GM13977 (cell line): ENCODE results near the gene ABHD16B.

Experiments used
- DNase-seq: peaks from one replicate; pipeline ENCODE4 v3.0.0; 2012; ENCODE audit warnings: low spot score
- CTCF ChIP-seq: IDR thresholded peaks from 2 replicates; pipeline ENCODE4 v1.5.1; 2012; ENCODE audit warnings: mild to moderate bottlenecking, control low read depth; ENCODE audit not compliant: insufficient read depth; ENCODE audit errors: extremely low read depth, missing control alignments
- in situ Hi-C: fragments of 300-500 bp; cut with MboI; formaldehyde crosslinking; loops from one replicate; pipeline ENCODE4 v1.12.0; 2022; ENCODE audit warnings: low sequenced_read_pairs, low pct_unique_long_range_greater_than_20kb, mixed read lengths, inconsistent platforms; ENCODE audit not compliant: unreplicated experiment

The ABHD16B gene

DNA sequence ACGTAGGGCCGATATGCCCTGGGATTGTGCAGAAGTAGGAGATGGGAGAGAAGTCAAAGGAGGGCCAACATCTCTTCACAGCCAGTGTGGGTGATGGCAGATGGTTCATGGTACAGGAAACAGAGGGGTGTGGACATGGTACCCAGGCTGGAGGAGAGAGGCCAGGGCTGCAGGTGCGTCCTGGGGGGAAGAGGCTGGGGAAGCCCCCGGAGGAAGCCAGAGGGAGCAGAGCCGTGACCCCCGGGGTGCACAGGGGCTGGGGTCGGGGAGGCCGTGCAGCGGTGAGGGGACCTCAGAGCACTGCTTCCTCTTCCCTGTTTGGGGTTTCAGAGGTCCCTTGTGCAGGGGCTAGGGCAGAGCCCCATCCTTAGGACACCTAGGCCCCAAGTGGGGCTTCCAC is 19.0 kb upstream of the ABHD16B start:
- no peak for DNase-seq
- in situ Hi-C loops = no loop called here
- no peak for TF ChIP-seq CTCF

GRCh38 chr20:63843222-63843621 is 18.1 kb upstream of the ABHD16B start:
- TF ChIP-seq CTCF = no peak
- no peak for DNase-seq
- in situ Hi-C loops = no loop called here

GRCh38 chr20:63843778-63844177 is 17.5 kb upstream of the ABHD16B start:
- no peak for TF ChIP-seq CTCF
- in situ Hi-C loops = no loop called here
- DNase-seq = no peak

DNA sequence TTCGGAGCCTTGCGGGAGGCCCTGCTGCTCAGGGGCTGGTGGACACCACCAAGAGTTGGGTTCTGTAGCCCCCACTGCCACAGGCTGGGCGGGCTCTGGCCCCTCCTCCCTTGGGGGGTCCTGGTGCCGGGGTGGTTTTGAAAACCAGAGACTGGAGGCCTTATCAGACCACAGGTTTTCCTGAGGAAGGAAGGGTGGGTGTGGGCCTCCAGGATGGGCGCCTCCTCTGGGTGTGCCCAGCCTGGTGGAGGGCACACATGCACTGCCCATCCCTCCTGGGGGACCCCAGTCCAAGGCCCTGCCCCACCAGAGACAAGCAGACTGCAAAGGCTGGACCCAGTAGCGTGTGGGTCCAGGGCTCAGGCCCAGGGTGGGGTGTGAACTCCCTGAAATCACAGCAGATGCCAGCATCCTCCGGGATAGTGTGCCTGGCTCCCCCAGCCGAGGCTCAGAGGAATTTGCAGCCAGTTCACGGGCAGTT is 16.7 kb upstream of the ABHD16B start:
- no peak for TF ChIP-seq CTCF
- in situ Hi-C loops = no loop called here
- no peak for DNase-seq

DNA sequence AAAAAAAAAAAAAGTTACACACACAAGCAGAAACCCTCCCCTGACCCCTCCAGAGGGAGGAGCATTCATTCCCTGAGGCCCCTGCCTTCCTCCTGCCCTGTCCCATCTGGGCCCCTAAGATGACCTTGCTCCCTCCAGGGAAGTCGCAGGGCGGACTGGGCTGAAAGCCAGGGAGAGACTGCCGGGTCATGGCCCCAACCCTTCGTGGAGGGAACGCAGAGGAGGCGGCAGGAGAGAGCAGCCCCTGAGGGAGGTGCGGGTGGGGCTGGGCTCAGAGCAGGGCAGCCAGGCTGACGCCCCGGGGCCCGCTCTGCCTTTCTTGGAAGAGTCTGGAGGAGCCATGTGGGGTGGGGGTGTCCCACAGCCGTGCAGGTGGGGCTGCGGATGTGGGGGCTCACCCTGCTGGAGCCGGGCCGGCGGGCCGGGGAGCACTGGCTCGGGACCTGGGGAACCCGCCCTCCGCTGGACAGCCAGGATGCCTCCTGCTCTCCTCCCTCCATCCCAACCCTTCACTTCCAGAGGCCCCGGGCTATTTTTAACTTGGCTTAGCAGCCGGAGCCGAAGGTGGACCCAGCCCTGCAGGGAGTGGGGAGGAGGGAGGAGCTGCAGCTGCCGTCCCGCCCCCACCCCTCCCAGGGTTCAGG is 15.0 kb upstream of the ABHD16B start:
- in situ Hi-C loops = no loop called here
- DNase-seq = no peak
- no peak for TF ChIP-seq CTCF

DNA sequence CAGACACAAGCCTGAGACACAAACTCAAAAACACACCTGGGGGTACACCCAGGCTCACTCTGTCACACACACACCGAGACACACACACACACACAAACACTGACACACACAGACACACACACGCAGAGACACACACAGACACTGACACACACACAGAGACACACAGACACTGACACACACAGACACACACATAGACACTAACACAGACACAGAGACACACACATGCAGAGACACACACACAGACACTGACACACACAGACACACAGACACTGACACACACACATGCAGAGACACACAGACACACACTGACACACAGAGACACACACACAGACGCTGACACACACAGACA is 14.4 kb upstream of the ABHD16B start:
- in situ Hi-C loops = no loop called here
- no peak for TF ChIP-seq CTCF
- DNase-seq = no peak
